Body of pancreas (tissue), 4 donors: ENCODE measurements around the gene MSH4.

Source experiments
- CTCF ChIP-seq, 7 experiments: fragments of 450-650 bp in 4 of 7; fragments of 200-600 bp in 3 of 7; sonication (generic) in 3 of 7; IDR thresholded peaks; one replicate each; pipeline ENCODE4 v1.5.1; 2016 to 2019; ENCODE audit warnings: antibody characterized with exemption in 7 of 7
- POLR2A ChIP-seq, 3 donors: fragments of 450-650 bp; IDR thresholded peaks; one replicate each; pipeline ENCODE4 v1.6.1; 2016; ENCODE audit warnings: antibody characterized with exemption in 3 of 3, mild to moderate bottlenecking in 2 of 3

- TF ChIP-seq CTCF (IDR thresholded peaks at IDR 0.05): no peak
- TF ChIP-seq POLR2A (IDR thresholded peaks at IDR 0.05): no peak
These were observed 157.9 kb downstream of the MSH4 start for GRCh38 chr1:75954586-75954985.
